PC-3 (cell line): ENCODE data around the gene MCFD2.

Experiments
- EZH2phosphoT487 ChIP-seq: fragments of 300-600 bp; sonication (generic); IDR thresholded peaks from 2 replicates; pipeline ENCODE4 v1.6.1; 2018; ENCODE audit warnings: mild to moderate bottlenecking, antibody characterized with exemption, low read length, borderline replicate concordance
- TF ChIP-seq, protein P1 (sequence below): fragments of 300-600 bp; sonication (generic); conservative IDR thresholded peaks from 2 replicates; pipeline ENCODE4 v1.5.1; 2017; ENCODE audit warnings: antibody characterized with exemption, low read depth, mild to moderate bottlenecking, low read length

DNA sequence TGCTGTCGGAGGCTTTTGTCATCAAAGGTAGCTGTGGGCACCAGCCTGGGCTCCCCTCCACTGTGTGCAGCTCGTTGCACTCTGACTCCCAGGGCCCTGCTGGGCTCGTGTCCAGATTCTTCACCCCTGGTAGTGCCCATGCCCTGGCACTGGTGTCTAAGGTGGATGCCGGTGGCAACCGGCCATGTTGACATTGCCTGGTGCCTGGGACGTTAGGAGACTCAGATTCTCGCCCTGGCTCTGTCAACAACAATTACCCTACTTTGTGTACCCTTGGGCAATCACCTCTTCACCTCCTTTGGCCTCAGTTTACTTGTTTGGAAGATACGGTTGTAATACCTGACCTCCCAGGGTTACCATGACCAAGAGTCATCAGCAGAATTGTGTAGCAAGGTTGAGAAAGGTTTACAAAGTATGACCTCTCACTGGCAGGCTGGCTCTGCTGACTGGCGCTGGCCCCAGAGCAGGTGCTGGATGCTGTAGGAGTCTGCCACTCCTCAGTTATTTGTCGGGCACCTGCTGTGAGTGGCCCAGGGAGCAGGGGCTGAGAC, 41.5 kb upstream of the MCFD2 start:
- TF ChIP-seq, protein P1, sequence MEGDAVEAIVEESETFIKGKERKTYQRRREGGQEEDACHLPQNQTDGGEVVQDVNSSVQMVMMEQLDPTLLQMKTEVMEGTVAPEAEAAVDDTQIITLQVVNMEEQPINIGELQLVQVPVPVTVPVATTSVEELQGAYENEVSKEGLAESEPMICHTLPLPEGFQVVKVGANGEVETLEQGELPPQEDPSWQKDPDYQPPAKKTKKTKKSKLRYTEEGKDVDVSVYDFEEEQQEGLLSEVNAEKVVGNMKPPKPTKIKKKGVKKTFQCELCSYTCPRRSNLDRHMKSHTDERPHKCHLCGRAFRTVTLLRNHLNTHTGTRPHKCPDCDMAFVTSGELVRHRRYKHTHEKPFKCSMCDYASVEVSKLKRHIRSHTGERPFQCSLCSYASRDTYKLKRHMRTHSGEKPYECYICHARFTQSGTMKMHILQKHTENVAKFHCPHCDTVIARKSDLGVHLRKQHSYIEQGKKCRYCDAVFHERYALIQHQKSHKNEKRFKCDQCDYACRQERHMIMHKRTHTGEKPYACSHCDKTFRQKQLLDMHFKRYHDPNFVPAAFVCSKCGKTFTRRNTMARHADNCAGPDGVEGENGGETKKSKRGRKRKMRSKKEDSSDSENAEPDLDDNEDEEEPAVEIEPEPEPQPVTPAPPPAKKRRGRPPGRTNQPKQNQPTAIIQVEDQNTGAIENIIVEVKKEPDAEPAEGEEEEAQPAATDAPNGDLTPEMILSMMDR: no peak
- no peak for TF ChIP-seq EZH2phosphoT487
